ENCODE data around the gene TBC1D13. TPM values are rescaled to one million over a fixed set of nuclear protein-coding genes. Genes with fewer than 3 reads are reported as not detected.
"Not testable (repeated sequence)": the region's sequence is repeated elsewhere in the genome, so short reads cannot be mapped to it uniquely, and the experiment has no call there.

The TBC1D13 gene
- total RNA-seq, 1 experiment from 2014 or later: 10.9 TPM

DNA sequence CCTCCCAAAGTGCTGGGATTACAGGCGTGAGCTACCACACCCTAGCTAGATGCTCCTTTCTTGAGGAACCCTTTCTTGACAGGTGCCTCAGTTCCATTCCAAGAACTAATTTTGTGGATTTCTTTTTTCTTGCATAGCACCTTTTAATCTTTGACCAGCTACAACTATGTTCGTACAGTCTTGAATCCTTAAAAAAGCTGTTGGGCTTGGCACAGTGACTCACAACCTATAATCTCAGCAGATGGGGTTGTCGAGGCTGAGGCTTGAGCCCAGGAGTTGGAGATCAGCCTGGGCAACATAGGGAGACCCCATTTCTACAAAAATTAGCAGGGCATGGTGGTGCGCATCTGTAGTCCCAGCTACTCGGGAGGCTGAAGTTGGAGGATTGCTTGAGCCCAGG, 14.0 kb upstream of the TBC1D13 start:
- Mint-ChIP-seq H3K4me3 (ENCODE audit: unreplicated experiment) (peak overlapping the region; percentile 36), H3K4me1 (ENCODE audit: insufficient read depth, unreplicated experiment) (peaks cover 11% of the 10 kb centered on the region), H3K27ac (ENCODE audit: low read depth, unreplicated experiment) (no peak overlapping the region), H3K36me3 (ENCODE audit: insufficient read depth, unreplicated experiment) (no peaks in the 10 kb centered on the region), H3K27me3 (ENCODE audit: insufficient read depth, unreplicated experiment) (no peaks in the 10 kb centered on the region), H3K9me3 (ENCODE audit: unreplicated experiment) (peaks cover 7% of the 10 kb centered on the region)
- TF ChIP-seq, protein P1, sequence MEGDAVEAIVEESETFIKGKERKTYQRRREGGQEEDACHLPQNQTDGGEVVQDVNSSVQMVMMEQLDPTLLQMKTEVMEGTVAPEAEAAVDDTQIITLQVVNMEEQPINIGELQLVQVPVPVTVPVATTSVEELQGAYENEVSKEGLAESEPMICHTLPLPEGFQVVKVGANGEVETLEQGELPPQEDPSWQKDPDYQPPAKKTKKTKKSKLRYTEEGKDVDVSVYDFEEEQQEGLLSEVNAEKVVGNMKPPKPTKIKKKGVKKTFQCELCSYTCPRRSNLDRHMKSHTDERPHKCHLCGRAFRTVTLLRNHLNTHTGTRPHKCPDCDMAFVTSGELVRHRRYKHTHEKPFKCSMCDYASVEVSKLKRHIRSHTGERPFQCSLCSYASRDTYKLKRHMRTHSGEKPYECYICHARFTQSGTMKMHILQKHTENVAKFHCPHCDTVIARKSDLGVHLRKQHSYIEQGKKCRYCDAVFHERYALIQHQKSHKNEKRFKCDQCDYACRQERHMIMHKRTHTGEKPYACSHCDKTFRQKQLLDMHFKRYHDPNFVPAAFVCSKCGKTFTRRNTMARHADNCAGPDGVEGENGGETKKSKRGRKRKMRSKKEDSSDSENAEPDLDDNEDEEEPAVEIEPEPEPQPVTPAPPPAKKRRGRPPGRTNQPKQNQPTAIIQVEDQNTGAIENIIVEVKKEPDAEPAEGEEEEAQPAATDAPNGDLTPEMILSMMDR (IDR thresholded peaks at IDR 0.05; ENCODE audit: unreplicated experiment): no peak
- no TSS peak for BruUV-seq (replicated peaks)
- intact Hi-C loops (cut with micrococcal nuclease): no loop called here
- ChIA-PET CTCF (interaction anchor here (0.6 kb wide), 1 partner anchor 8 kb away, joined by 3 read pairs; no protein-coding TSS in a partner anchor), POLR2A (interaction anchor here (0.6 to 2.6 kb wide), 7 partner anchors 9 to 268 kb away, joined by 3 to 29 read pairs (median 5); partner anchors contain the start of genes ENDOG and TBC1D13)
- DNase-seq (ENCODE audit: unreplicated experiment): no peak

DNA sequence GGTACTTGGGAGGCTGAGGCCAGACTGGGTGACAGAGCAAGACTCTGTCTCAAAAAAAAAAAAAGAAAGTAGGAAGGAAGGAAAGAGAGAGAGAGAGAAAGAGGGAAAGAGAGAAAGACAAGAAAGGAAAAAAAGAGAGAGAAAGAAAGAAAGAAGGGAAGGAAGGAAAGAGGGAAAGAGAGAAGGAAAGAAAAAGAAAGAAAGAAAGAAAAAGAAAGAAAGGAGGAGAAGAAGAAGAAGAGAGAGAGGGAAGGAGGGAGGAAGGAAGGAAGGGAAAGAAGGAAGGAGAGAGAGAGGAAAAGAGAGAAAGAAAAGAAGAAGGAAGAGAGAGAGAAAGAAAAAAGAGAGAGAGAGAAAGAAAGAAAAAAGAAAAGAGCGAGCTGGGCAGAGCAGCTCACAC, 12.2 kb upstream of the TBC1D13 start:
- TF ChIP-seq, protein P1 (IDR thresholded peaks at IDR 0.05; ENCODE audit: unreplicated experiment): no peak
- H3K9me3 Mint-ChIP-seq (ENCODE audit: unreplicated experiment): peaks cover 7% of the 10 kb centered on the region
- H3K27me3 Mint-ChIP-seq (ENCODE audit: insufficient read depth, unreplicated experiment): no peaks in the 10 kb centered on the region
- ChIA-PET POLR2A (no interaction called here), CTCF (no interaction called here)
- intact Hi-C loops (cut with micrococcal nuclease): no loop called here
- no peaks in the 10 kb centered on the region for H3K36me3 Mint-ChIP-seq (ENCODE audit: insufficient read depth, unreplicated experiment)
- no peak overlapping the region for H3K27ac Mint-ChIP-seq (ENCODE audit: low read depth, unreplicated experiment)
- no TSS peak for BruUV-seq (replicated peaks)
- peaks cover 10% of the 10 kb centered on the region for H3K4me1 Mint-ChIP-seq (ENCODE audit: insufficient read depth, unreplicated experiment)
- no peak for DNase-seq (ENCODE audit: unreplicated experiment)
- H3K4me3 Mint-ChIP-seq (ENCODE audit: unreplicated experiment): no peak overlapping the region

DNA sequence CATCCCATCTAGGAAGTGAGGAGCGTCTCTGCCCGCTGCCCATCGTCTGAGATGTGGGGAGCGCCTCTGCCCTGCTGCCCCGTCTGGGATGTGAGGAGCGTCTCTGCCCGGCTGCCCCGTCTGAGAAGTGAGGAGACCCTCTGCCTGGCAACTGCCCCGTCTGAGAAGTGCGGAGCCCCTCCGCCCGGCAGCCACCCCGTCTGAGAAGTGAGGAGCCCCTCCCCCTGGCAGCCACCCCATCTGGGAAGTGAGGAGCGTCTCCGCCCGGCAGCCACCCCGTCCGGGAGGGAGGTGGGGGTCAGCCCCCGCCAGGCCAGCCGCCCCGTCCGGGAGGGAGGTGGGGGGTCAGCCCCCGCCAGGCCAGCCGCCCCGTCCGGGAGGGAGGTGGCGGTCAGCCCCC, 7.0 kb upstream of the TBC1D13 start:
- BruUV-seq (replicated peaks); H3K27ac Mint-ChIP-seq (ENCODE audit: low read depth, unreplicated experiment); DNase-seq (ENCODE audit: unreplicated experiment); intact Hi-C loops (cut with micrococcal nuclease); H3K36me3 Mint-ChIP-seq (ENCODE audit: insufficient read depth, unreplicated experiment); H3K4me3 Mint-ChIP-seq (ENCODE audit: unreplicated experiment); H3K9me3 Mint-ChIP-seq (ENCODE audit: unreplicated experiment); H3K27me3 Mint-ChIP-seq (ENCODE audit: insufficient read depth, unreplicated experiment); H3K4me1 Mint-ChIP-seq (ENCODE audit: insufficient read depth, unreplicated experiment); POLR2A ChIA-PET; CTCF ChIA-PET: not testable (repeated sequence)

DNA sequence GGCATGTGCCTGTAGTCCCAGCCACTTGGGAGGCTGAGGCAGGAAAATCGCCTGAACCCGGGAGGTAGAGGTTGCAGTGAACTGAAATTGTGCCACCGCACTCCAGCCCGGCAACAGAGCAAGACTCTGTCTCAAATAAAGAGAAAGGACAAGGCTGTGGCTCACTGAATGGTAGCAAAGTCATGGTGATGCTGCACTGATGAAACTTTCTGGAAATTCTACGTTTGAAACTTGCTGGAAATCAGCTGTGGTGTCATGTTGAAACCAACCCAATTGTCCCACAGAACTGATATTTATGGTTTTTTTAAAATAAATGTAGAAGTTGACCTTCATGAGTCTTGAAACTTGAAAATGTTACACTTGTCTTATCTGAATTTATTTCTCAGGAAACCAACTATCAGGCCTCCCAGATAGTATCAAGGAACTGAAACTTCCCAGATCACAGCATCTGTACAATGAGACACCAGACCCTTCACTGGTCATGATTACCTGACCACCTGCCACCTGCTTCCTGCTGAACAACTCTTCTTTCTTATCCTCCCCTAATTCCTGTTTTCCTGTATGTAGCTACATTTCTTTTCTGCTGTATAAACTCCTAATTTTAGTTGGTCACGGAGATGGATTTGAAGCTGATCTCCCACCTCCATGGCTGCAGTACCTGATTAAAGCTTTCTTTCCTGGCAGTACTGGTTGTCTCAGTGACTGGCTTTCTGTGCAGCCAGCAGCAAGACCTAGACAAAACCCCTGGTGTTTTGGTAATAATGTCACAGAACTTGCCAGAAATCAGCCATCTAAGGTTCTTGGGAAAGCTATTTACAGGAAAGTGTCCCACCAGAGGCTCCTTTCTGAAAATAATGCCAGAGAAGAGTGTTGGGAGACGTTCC, 5.6 kb upstream of the TBC1D13 start:
- no peak overlapping the region for H3K4me3 Mint-ChIP-seq (ENCODE audit: unreplicated experiment)
- H3K9me3 Mint-ChIP-seq (ENCODE audit: unreplicated experiment): peaks cover 7% of the 10 kb centered on the region
- no peak overlapping the region for H3K27ac Mint-ChIP-seq (ENCODE audit: low read depth, unreplicated experiment)
- POLR2A ChIA-PET: interaction anchor here (1.0 to 2.3 kb wide), 2 partner anchors 10 to 37 kb away, joined by 3 to 8 read pairs; partner anchors contain the start of genes ENDOG and ZER1
- CTCF ChIA-PET: no interaction called here
- no peak for DNase-seq (ENCODE audit: unreplicated experiment)
- H3K27me3 Mint-ChIP-seq (ENCODE audit: insufficient read depth, unreplicated experiment): no peaks in the 10 kb centered on the region
- no TSS peak for BruUV-seq (replicated peaks)
- H3K4me1 Mint-ChIP-seq (ENCODE audit: insufficient read depth, unreplicated experiment): no peaks in the 10 kb centered on the region
- no peaks in the 10 kb centered on the region for H3K36me3 Mint-ChIP-seq (ENCODE audit: insufficient read depth, unreplicated experiment)
- intact Hi-C loops (cut with micrococcal nuclease): no loop called here
- TF ChIP-seq, protein P1 (IDR thresholded peaks at IDR 0.05; ENCODE audit: unreplicated experiment): no peak

All from MCF 10A (cell line).